Fibroblast of lung (primary cell): ENCODE data around the gene SEMA4D. TPM values are rescaled to one million over a fixed set of nuclear protein-coding genes. Genes with fewer than 3 reads are reported as not detected.

ENCODE experiments used
- DNase-seq, 2 donors: peaks; one replicate each; pipeline versions ENCODE4 v3.0.0 to v3.0.0-alpha.2; 2010; ENCODE audit warnings: low read depth in 2 of 2
- H2AFZ ChIP-seq: 2 replicates; pipeline ENCODE4 v1.5.1; 2012; ENCODE audit warnings: low read length, control low read depth, inconsistent platforms
- H3K27ac ChIP-seq: 2 replicates; pipeline ENCODE4 v1.5.1; 2011; ENCODE audit warnings: low read length, control low read depth; ENCODE audit not compliant: insufficient read depth
- H3K27me3 ChIP-seq: 2 replicates; pipeline ENCODE4 v1.5.1; 2011; ENCODE audit warnings: mild to moderate bottlenecking, low read length; ENCODE audit not compliant: control insufficient read depth, insufficient read depth
- H3K36me3 ChIP-seq: 2 replicates; pipeline ENCODE4 v1.5.1; 2011; ENCODE audit warnings: low read length; ENCODE audit not compliant: control insufficient read depth, insufficient read depth
- H3K4me1 ChIP-seq: 2 replicates; pipeline ENCODE4 v1.5.1; 2011; ENCODE audit warnings: low read length; ENCODE audit not compliant: control insufficient read depth, insufficient read depth; ENCODE audit errors: extremely low read depth
- H3K4me2 ChIP-seq: 2 replicates; pipeline ENCODE4 v1.5.1; 2011; ENCODE audit warnings: low read length, control low read depth; ENCODE audit not compliant: insufficient read depth; ENCODE audit errors: extremely low read depth
- H3K4me3 ChIP-seq, 4 experiments: fragments of 200-600 bp in 1 of 4; sonication (generic) in 1 of 4; replicated peaks in 1 of 4; 2 replicates each; pipeline ENCODE4 v1.5.1; 2011 to 2016; ENCODE audit warnings: low read length in 4 of 4, low read depth in 3 of 4, mild to moderate bottlenecking in 3 of 4, control low read depth in 2 of 4, inconsistent platforms in 1 of 4, mixed read lengths in 1 of 4; ENCODE audit not compliant: insufficient read depth in 1 of 4; ENCODE audit errors: control extremely low read depth in 1 of 4
- H3K79me2 ChIP-seq: 2 replicates; pipeline ENCODE4 v1.5.1; 2012; ENCODE audit warnings: mild to moderate bottlenecking, low read length, inconsistent platforms; ENCODE audit not compliant: control insufficient read depth, insufficient read depth
- H3K9ac ChIP-seq: 2 replicates; pipeline ENCODE4 v1.5.1; 2011; ENCODE audit warnings: mild to moderate bottlenecking, low read length, control low read depth; ENCODE audit not compliant: insufficient read depth
- H3K9me3 ChIP-seq: 2 replicates; pipeline ENCODE4 v1.5.1; 2012; ENCODE audit warnings: low read depth, low read length; ENCODE audit not compliant: control insufficient read depth, insufficient read depth
- H4K20me1 ChIP-seq: 2 replicates; pipeline ENCODE4 v1.5.1; 2011; ENCODE audit warnings: low read length; ENCODE audit not compliant: control insufficient read depth, insufficient read depth; ENCODE audit errors: extremely low read depth
- EZH2 ChIP-seq: IDR thresholded peaks from 2 replicates; pipeline ENCODE4 v1.5.1; 2012; ENCODE audit warnings: low read length, control low read depth, mild to moderate bottlenecking; ENCODE audit errors: missing control alignments
- polyA plus RNA-seq, 2 donors: library from polyadenylated mRNA; depleted of rRNA in 1 of 2; stranded (reverse) in 1 of 2; unstranded in 1 of 2; fragments of >200 nt; gene quantifications; 2 replicates each; pipeline ENCODE4 v1.2.1, GENCODE V29; 2011 to 2012; ENCODE audit warnings: missing spikeins in 1 of 2
- total RNA-seq: library from RNA; depleted of rRNA; stranded (reverse); fragments of >200 nt; gene quantifications from 2 replicates; pipeline ENCODE4 v1.2.1, GENCODE V29; 2014
- TF ChIP-seq, protein P1 (sequence below), 2 donors: IDR thresholded peaks in 1 of 2; conservative IDR thresholded peaks in 1 of 2; 1 replicate in 1 of 2; 2 replicates in 1 of 2; pipeline ENCODE4 v1.5.1; 2011 to 2012; ENCODE audit warnings: low read length in 2 of 2, control low read depth in 1 of 2, inconsistent platforms in 1 of 2, low read depth in 1 of 2, mild to moderate bottlenecking in 1 of 2

The SEMA4D gene
- total and polyA plus RNA-seq, 2 donors (not counting 1 experiment from before 2014, with no cell fraction given): 0.67 to 2.6 TPM

DNA sequence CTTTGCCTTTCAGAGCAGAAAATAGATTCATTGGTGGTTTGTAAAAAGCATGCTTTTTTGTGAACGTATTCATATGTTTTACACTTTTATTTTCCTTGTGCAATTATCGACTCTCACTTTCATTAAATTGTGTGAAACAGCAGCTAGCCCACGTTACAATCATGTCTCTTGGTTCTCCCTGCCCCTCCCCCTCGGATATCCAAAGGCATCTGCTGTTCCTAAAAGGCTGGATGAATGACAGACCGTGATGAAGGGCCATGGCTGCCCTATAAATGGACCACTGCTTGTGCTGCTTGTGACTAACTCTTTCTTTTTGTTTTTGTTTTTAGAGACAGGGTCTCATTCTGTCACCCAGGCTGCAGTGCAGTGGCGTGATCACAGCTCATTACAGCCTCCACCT is 17.0 kb upstream of the SEMA4D start:
- Histone ChIP-seq H3K4me2 (no peak overlapping the region), H3K27ac (no peak overlapping the region), H3K9ac (no peak overlapping the region), H2AFZ (no peak overlapping the region), H3K36me3 (no peaks in the 10 kb centered on the region), H3K4me3 (no peak overlapping the region), H3K27me3 (no peaks in the 10 kb centered on the region), H3K9me3 (no peaks in the 10 kb centered on the region), H4K20me1 (no peaks in the 10 kb centered on the region), H3K4me1 (no peaks in the 10 kb centered on the region), H3K79me2 (no peaks in the 10 kb centered on the region)
- no peak for DNase-seq
- TF ChIP-seq EZH2: no peak
- TF ChIP-seq, protein P1, sequence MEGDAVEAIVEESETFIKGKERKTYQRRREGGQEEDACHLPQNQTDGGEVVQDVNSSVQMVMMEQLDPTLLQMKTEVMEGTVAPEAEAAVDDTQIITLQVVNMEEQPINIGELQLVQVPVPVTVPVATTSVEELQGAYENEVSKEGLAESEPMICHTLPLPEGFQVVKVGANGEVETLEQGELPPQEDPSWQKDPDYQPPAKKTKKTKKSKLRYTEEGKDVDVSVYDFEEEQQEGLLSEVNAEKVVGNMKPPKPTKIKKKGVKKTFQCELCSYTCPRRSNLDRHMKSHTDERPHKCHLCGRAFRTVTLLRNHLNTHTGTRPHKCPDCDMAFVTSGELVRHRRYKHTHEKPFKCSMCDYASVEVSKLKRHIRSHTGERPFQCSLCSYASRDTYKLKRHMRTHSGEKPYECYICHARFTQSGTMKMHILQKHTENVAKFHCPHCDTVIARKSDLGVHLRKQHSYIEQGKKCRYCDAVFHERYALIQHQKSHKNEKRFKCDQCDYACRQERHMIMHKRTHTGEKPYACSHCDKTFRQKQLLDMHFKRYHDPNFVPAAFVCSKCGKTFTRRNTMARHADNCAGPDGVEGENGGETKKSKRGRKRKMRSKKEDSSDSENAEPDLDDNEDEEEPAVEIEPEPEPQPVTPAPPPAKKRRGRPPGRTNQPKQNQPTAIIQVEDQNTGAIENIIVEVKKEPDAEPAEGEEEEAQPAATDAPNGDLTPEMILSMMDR (conservative IDR thresholded peaks at IDR 0.05 in 1 of 2, IDR thresholded peaks at IDR 0.05 in 1 of 2; ENCODE audit: low read depth in 1 of 2, low read length in 2 of 2): no peak

GRCh38 chr9:89514337-89514736 is 16.4 kb upstream of the SEMA4D start:
- Histone ChIP-seq H2AFZ (no peak overlapping the region), H3K79me2 (no peaks in the 10 kb centered on the region), H3K9me3 (no peaks in the 10 kb centered on the region), H3K36me3 (no peaks in the 10 kb centered on the region), H3K27me3 (no peaks in the 10 kb centered on the region), H3K4me2 (no peak overlapping the region), H3K9ac (no peak overlapping the region), H3K27ac (no peak overlapping the region), H4K20me1 (no peaks in the 10 kb centered on the region), H3K4me3 (no peak overlapping the region), H3K4me1 (no peaks in the 10 kb centered on the region)
- DNase-seq: no peak
- TF ChIP-seq, protein P1 (conservative IDR thresholded peaks at IDR 0.05 in 1 of 2, IDR thresholded peaks at IDR 0.05 in 1 of 2; ENCODE audit: low read depth in 1 of 2, low read length in 2 of 2): no peak

DNA sequence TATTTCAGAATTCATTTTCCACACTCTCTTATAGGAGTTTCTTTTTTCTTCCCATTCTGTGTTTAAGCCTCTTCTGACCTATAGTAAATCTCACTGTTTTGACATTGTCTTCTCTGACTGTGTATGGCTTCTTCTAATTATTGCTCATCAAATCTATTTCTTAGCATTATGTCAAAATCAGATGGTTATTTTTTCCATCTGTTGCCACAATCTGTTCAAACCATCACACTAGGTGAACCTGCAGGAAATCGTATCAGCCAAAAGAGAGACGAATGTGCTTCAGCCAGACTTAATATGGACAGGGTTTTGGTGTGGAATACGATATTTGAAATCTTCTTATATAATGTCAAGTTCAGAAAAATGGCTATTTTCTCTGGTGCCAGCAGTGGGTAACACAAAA is 15.9 kb upstream of the SEMA4D start:
- Histone ChIP-seq H3K36me3 (no peaks in the 10 kb centered on the region), H3K9me3 (no peaks in the 10 kb centered on the region), H2AFZ (no peak overlapping the region), H3K27ac (no peak overlapping the region), H3K4me2 (no peak overlapping the region), H3K4me1 (no peaks in the 10 kb centered on the region), H3K9ac (no peak overlapping the region), H3K4me3 (no peak overlapping the region), H4K20me1 (no peaks in the 10 kb centered on the region), H3K27me3 (no peaks in the 10 kb centered on the region), H3K79me2 (no peaks in the 10 kb centered on the region)
- DNase-seq: no peak
- TF ChIP-seq, protein P1 (conservative IDR thresholded peaks at IDR 0.05 in 1 of 2, IDR thresholded peaks at IDR 0.05 in 1 of 2; ENCODE audit: low read depth in 1 of 2, low read length in 2 of 2): no peak
- TF ChIP-seq EZH2: no peak
